ENCODE results near the gene CDH2. TPM values are rescaled to one million over a fixed set of nuclear protein-coding genes. Genes with fewer than 3 reads are reported as not detected.

Gene CDH2
- polyA plus RNA-seq, 1 donor from 2014 or later = 199 TPM

DNA sequence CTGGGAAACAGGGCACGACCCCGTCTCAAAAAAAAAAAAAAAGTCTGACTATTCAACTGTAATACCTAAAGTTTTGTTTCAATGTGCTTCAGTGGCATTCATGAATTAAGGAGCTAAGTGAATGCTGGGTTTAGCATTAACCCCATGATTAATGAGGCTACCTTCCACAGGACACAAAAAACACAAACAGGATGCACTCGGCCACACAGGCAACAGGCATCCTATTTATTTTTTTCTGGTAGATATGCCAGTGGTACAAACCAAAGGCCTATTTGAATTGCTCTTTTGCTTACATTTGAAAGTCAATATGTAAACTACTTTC is 48.3 kb downstream of the CDH2 start:
- H3K36me3 ChIP-seq (ENCODE audit: insufficient read depth, low read length) = no peaks in the 10 kb centered on the region

GRCh38 chr18:28127763-28128658 is 48.9 kb downstream of the CDH2 start:
- Histone ChIP-seq H3K9me2 (ENCODE audit: insufficient read depth, low read length) (no peaks in the 10 kb centered on the region), H3K4me3 (ENCODE audit: low read length) (no peak overlapping the region), H3K79me2 (replicated peaks; ENCODE audit: insufficient read depth, low read length) (peaks cover 99% of the 10 kb centered on the region), H3K27ac (ENCODE audit: low read length) (no peak overlapping the region), H2AFZ (ENCODE audit: low read depth, low read length) (no peak overlapping the region), H3K27me3 (ENCODE audit: insufficient read depth, low read depth, low read length) (no peaks in the 10 kb centered on the region), H3F3A (ENCODE audit: insufficient read depth, low read length, poor library complexity, severe bottlenecking) (no peaks in the 10 kb centered on the region), H3K36me3 (ENCODE audit: insufficient read depth, low read length) (no peaks in the 10 kb centered on the region), H4K20me1 (ENCODE audit: insufficient read depth) (peaks cover 8% of the 10 kb centered on the region), H3K9ac (ENCODE audit: low read length) (no peak overlapping the region), H3K9me3 (ENCODE audit: low read length) (no peaks in the 10 kb centered on the region), H3K4me2 (ENCODE audit: low read length) (no peak overlapping the region)
- TF ChIP-seq EZH2 (IDR thresholded peaks at IDR 0.05; ENCODE audit: borderline replicate concordance, insufficient read depth, low read length, poor library complexity, severe bottlenecking) (no peak), EP300 (conservative IDR thresholded peaks at IDR 0.05; ENCODE audit: poor library complexity, severe bottlenecking) (no peak), SMC3 (conservative IDR thresholded peaks at IDR 0.05; ENCODE audit: poor library complexity) (no peak), RAD21 (conservative IDR thresholded peaks at IDR 0.05) (no peak), MXI1 (conservative IDR thresholded peaks at IDR 0.05; ENCODE audit: poor library complexity, severe bottlenecking) (no peak), TAF1 (IDR thresholded peaks at IDR 0.05; ENCODE audit: low read depth) (no peak), POLR2AphosphoS5 (IDR thresholded peaks at IDR 0.05) (no peak)
- TF ChIP-seq, protein P1, sequence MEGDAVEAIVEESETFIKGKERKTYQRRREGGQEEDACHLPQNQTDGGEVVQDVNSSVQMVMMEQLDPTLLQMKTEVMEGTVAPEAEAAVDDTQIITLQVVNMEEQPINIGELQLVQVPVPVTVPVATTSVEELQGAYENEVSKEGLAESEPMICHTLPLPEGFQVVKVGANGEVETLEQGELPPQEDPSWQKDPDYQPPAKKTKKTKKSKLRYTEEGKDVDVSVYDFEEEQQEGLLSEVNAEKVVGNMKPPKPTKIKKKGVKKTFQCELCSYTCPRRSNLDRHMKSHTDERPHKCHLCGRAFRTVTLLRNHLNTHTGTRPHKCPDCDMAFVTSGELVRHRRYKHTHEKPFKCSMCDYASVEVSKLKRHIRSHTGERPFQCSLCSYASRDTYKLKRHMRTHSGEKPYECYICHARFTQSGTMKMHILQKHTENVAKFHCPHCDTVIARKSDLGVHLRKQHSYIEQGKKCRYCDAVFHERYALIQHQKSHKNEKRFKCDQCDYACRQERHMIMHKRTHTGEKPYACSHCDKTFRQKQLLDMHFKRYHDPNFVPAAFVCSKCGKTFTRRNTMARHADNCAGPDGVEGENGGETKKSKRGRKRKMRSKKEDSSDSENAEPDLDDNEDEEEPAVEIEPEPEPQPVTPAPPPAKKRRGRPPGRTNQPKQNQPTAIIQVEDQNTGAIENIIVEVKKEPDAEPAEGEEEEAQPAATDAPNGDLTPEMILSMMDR (IDR thresholded peaks at IDR 0.05; ENCODE audit: poor library complexity, severe bottlenecking) = no peak
- TF ChIP-seq, protein P2, sequence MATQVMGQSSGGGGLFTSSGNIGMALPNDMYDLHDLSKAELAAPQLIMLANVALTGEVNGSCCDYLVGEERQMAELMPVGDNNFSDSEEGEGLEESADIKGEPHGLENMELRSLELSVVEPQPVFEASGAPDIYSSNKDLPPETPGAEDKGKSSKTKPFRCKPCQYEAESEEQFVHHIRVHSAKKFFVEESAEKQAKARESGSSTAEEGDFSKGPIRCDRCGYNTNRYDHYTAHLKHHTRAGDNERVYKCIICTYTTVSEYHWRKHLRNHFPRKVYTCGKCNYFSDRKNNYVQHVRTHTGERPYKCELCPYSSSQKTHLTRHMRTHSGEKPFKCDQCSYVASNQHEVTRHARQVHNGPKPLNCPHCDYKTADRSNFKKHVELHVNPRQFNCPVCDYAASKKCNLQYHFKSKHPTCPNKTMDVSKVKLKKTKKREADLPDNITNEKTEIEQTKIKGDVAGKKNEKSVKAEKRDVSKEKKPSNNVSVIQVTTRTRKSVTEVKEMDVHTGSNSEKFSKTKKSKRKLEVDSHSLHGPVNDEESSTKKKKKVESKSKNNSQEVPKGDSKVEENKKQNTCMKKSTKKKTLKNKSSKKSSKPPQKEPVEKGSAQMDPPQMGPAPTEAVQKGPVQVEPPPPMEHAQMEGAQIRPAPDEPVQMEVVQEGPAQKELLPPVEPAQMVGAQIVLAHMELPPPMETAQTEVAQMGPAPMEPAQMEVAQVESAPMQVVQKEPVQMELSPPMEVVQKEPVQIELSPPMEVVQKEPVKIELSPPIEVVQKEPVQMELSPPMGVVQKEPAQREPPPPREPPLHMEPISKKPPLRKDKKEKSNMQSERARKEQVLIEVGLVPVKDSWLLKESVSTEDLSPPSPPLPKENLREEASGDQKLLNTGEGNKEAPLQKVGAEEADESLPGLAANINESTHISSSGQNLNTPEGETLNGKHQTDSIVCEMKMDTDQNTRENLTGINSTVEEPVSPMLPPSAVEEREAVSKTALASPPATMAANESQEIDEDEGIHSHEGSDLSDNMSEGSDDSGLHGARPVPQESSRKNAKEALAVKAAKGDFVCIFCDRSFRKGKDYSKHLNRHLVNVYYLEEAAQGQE (IDR thresholded peaks at IDR 0.05; ENCODE audit: borderline replicate concordance) = no peak

More for the DNA sequence above, 48.3 kb downstream of the CDH2 start:
- Histone ChIP-seq H3K27ac (ENCODE audit: low read length) (no peak overlapping the region), H3K9me3 (ENCODE audit: low read length) (no peaks in the 10 kb centered on the region), H2AFZ (ENCODE audit: low read depth, low read length) (no peak overlapping the region), H3K9me2 (ENCODE audit: insufficient read depth, low read length) (no peaks in the 10 kb centered on the region), H3K4me2 (ENCODE audit: low read length) (no peak overlapping the region), H4K20me1 (ENCODE audit: insufficient read depth) (peaks cover 8% of the 10 kb centered on the region), H3K79me2 (replicated peaks; ENCODE audit: insufficient read depth, low read length) (peaks cover 99% of the 10 kb centered on the region), H3K4me3 (ENCODE audit: low read length) (no peak overlapping the region), H3F3A (ENCODE audit: insufficient read depth, low read length, poor library complexity, severe bottlenecking) (no peaks in the 10 kb centered on the region), H3K27me3 (ENCODE audit: insufficient read depth, low read depth, low read length) (no peaks in the 10 kb centered on the region), H3K9ac (ENCODE audit: low read length) (no peak overlapping the region)
- no peak for TF ChIP-seq EP300 (conservative IDR thresholded peaks at IDR 0.05; ENCODE audit: poor library complexity, severe bottlenecking)
- TF ChIP-seq POLR2AphosphoS5 (IDR thresholded peaks at IDR 0.05) = no peak
- TF ChIP-seq, protein P2 (IDR thresholded peaks at IDR 0.05; ENCODE audit: borderline replicate concordance) = no peak
- no peak for TF ChIP-seq MXI1 (conservative IDR thresholded peaks at IDR 0.05; ENCODE audit: poor library complexity, severe bottlenecking)
- TF ChIP-seq, protein P1 (IDR thresholded peaks at IDR 0.05; ENCODE audit: poor library complexity, severe bottlenecking) = no peak
- no peak for TF ChIP-seq EZH2 (IDR thresholded peaks at IDR 0.05; ENCODE audit: borderline replicate concordance, insufficient read depth, low read length, poor library complexity, severe bottlenecking)
- TF ChIP-seq TAF1 (IDR thresholded peaks at IDR 0.05; ENCODE audit: low read depth) = no peak
- TF ChIP-seq SMC3 (conservative IDR thresholded peaks at IDR 0.05; ENCODE audit: poor library complexity) = no peak
- no peak for TF ChIP-seq RAD21 (conservative IDR thresholded peaks at IDR 0.05)
